Trophoblast cell (in vitro differentiated cells and primary cell): ENCODE measurements around the gene SGMS1.

Experiments used
- DNase-seq, 2 donors: peaks; one replicate each; pipeline ENCODE4 v3.0.0-alpha.2; 2016
- H2AFZ ChIP-seq: 2 replicates; pipeline ENCODE4 v1.6.1; 2013; ENCODE audit warnings: low read length, moderate library complexity, mild to moderate bottlenecking; ENCODE audit not compliant: insufficient read depth, poor library complexity
- H2AK5ac ChIP-seq: 2 replicates; pipeline ENCODE4 v1.6.1; 2013; ENCODE audit warnings: mild to moderate bottlenecking, low read length
- H2BK120ac ChIP-seq: 2 replicates; pipeline ENCODE4 v1.6.1; 2013; ENCODE audit warnings: low read length, mild to moderate bottlenecking, moderate library complexity; ENCODE audit not compliant: insufficient read depth, poor library complexity
- H2BK12ac ChIP-seq: 2 replicates; pipeline ENCODE4 v1.6.1; 2013; ENCODE audit warnings: mild to moderate bottlenecking, low read length, moderate library complexity
- H2BK5ac ChIP-seq: 2 replicates; pipeline ENCODE4 v1.6.1; 2013; ENCODE audit warnings: low read length, low read depth, moderate library complexity, mild to moderate bottlenecking; ENCODE audit not compliant: poor library complexity
- H3K14ac ChIP-seq: 2 replicates; pipeline ENCODE4 v1.6.1; 2013; ENCODE audit warnings: mild to moderate bottlenecking, low read length
- H3K18ac ChIP-seq: 2 replicates; pipeline ENCODE4 v1.6.1; 2013; ENCODE audit warnings: mild to moderate bottlenecking, low read length
- H3K23ac ChIP-seq: 2 replicates; pipeline ENCODE4 v1.6.1; 2013; ENCODE audit warnings: low read length
- H3K27ac ChIP-seq: 2 replicates; pipeline ENCODE4 v1.5.1; 2013; ENCODE audit warnings: low read depth, mild to moderate bottlenecking, inconsistent platforms, low read length, moderate library complexity
- H3K27me3 ChIP-seq: 2 replicates; pipeline ENCODE4 v1.6.1; 2013; ENCODE audit warnings: inconsistent platforms, mild to moderate bottlenecking, low read length, moderate library complexity; ENCODE audit not compliant: insufficient read depth
- H3K36me3 ChIP-seq, 2 experiments: 1 replicate in 1 of 2; 2 replicates in 1 of 2; pipeline ENCODE4 v1.6.1; 2013; ENCODE audit warnings: low read length in 2 of 2, mild to moderate bottlenecking in 2 of 2, moderate library complexity in 1 of 2; ENCODE audit not compliant: insufficient read depth in 2 of 2, control insufficient read depth in 1 of 2
- H3K4ac ChIP-seq: 2 replicates; pipeline ENCODE4 v1.6.1; 2013; ENCODE audit warnings: low read depth, mild to moderate bottlenecking, low read length, moderate library complexity
- H3K4me1 ChIP-seq, 2 experiments: 1 replicate in 1 of 2; 2 replicates in 1 of 2; pipeline ENCODE4 v1.6.1; 2013; ENCODE audit warnings: low read length in 2 of 2, mild to moderate bottlenecking in 2 of 2, moderate library complexity in 1 of 2; ENCODE audit not compliant: insufficient read depth in 2 of 2, control insufficient read depth in 1 of 2
- H3K4me2 ChIP-seq: 2 replicates; pipeline ENCODE4 v1.6.1; 2013; ENCODE audit warnings: inconsistent platforms, mild to moderate bottlenecking, low read length, moderate library complexity
- H3K4me3 ChIP-seq: 2 replicates; pipeline ENCODE4 v1.5.1; 2013; ENCODE audit warnings: mild to moderate bottlenecking, low read depth, low read length, inconsistent platforms
- H3K79me1 ChIP-seq: one replicate; pipeline ENCODE4 v1.6.1; 2013; ENCODE audit warnings: low read length
- H3K79me2 ChIP-seq: 2 replicates; pipeline ENCODE4 v1.6.1; 2013; ENCODE audit warnings: low read length, mild to moderate bottlenecking; ENCODE audit not compliant: control insufficient read depth, insufficient read depth, poor library complexity
- H3K9ac ChIP-seq: 2 replicates; pipeline ENCODE4 v1.6.1; 2013; ENCODE audit warnings: mild to moderate bottlenecking, low read length
- H3K9me3 ChIP-seq: 2 replicates; pipeline ENCODE4 v1.6.1; 2013; ENCODE audit warnings: low read depth, mild to moderate bottlenecking, control low read depth, inconsistent platforms, low read length; ENCODE audit not compliant: insufficient read depth
- H4K12ac ChIP-seq: 2 replicates; pipeline ENCODE4 v1.6.1; 2013; ENCODE audit warnings: low read depth, mild to moderate bottlenecking, low read length, moderate library complexity
- H4K8ac ChIP-seq: 2 replicates; pipeline ENCODE4 v1.6.1; 2013; ENCODE audit warnings: low read depth, mild to moderate bottlenecking, low read length, moderate library complexity
- H4K91ac ChIP-seq: one replicate; pipeline ENCODE4 v1.6.1; 2013; ENCODE audit warnings: low read depth, mild to moderate bottlenecking, low read length, moderate library complexity
- WGBS: extraction: QIAGEN DNeasy Blood & Tissue Kit; methylation state at CpG from one replicate; pipeline ENCODE4 v1.1.7; 2013; ENCODE audit warnings: missing lambda C conversion rate; ENCODE audit not compliant: insufficient read length, insufficient coverage; ENCODE audit errors: extremely low coverage; 5-methylcytosine and 5-hydroxymethylcytosine counted together

The SGMS1 gene

GRCh38 chr10:50586740-50587088, 37.0 kb downstream of the SGMS1 start:
- Histone ChIP-seq H2AFZ (no peak overlapping the region), H3K4me1 (no peaks in the 10 kb centered on the region), H3K9ac (no peak overlapping the region), H3K14ac (no peak overlapping the region), H4K8ac (no peak overlapping the region), H3K4me2 (no peak overlapping the region), H3K4ac (no peak overlapping the region), H2BK5ac (no peak overlapping the region), H2AK5ac (no peak overlapping the region), H4K12ac (no peak overlapping the region), H3K36me3 (no peaks in the 10 kb centered on the region), H3K79me1 (no peaks in the 10 kb centered on the region), H3K27ac (no peak overlapping the region), H4K91ac (no peak overlapping the region), H3K9me3 (no peaks in the 10 kb centered on the region), H2BK120ac (no peak overlapping the region), H3K18ac (no peak overlapping the region), H2BK12ac (no peak overlapping the region), H3K23ac (no peak overlapping the region), H3K79me2 (no peaks in the 10 kb centered on the region), H3K4me3 (no peak overlapping the region), H3K27me3 (no peaks in the 10 kb centered on the region)
- WGBS, result no CpG with 5 or more reads among the region's 1 CpG
- no peak for DNase-seq

DNA sequence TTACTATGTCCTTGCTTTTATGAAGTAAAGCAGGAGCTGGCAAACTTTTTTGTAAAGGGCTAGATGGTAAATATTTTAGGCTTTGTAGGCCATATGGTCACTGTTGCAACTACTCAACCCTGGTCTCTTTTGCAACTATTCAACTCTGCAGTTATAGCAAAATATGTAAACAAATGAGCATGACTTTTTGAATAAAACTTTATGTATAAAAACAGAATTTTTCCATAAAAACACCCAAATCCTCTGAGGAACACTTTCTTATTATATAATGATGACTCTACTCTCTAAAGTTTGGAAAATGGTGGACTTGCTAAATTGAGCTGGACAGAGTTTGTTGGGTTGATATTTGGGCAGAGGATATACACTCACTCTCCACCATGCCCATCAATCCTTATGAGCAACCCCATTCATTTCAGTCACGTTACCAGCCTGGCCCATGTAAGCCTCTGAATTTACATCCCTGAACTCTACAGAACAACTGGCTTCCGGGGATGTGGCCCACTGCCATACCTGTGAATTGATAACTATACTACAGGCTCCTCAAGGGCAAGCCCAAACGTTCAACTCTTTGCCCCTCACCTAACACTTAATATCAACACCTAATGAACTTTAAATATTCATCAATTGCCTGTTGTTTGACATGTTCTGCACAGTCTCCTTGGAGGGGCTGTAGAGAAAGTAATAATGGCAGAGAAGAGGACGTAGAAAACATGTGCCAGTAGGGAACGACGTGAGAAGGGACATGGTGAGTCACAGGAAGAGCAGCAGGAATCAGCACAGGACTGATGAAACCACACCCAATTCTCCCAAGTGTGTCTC, 37.6 kb downstream of the SGMS1 start:
- H3K27me3 ChIP-seq, result no peaks in the 10 kb centered on the region
- H4K8ac ChIP-seq, result no peak overlapping the region
- no peaks in the 10 kb centered on the region for H3K36me3 ChIP-seq
- H2BK5ac ChIP-seq, result no peak overlapping the region
- no CpG with 5 or more reads among the region's 6 CpGs for WGBS
- H2AFZ ChIP-seq, result no peak overlapping the region
- H3K9me3 ChIP-seq, result no peaks in the 10 kb centered on the region
- no peaks in the 10 kb centered on the region for H3K79me2 ChIP-seq
- H3K14ac ChIP-seq, result no peak overlapping the region
- H2AK5ac ChIP-seq, result no peak overlapping the region
- H2BK12ac ChIP-seq, result no peak overlapping the region
- no peak overlapping the region for H3K23ac ChIP-seq
- no peaks in the 10 kb centered on the region for H3K4me1 ChIP-seq
- no peak overlapping the region for H4K91ac ChIP-seq
- H2BK120ac ChIP-seq, result no peak overlapping the region
- H3K27ac ChIP-seq, result no peak overlapping the region
- no peaks in the 10 kb centered on the region for H3K79me1 ChIP-seq
- no peak overlapping the region for H4K12ac ChIP-seq
- H3K9ac ChIP-seq, result no peak overlapping the region
- peak; percentile 60 to 75 for DNase-seq
- no peak overlapping the region for H3K18ac ChIP-seq
- no peak overlapping the region for H3K4me3 ChIP-seq
- H3K4ac ChIP-seq, result no peak overlapping the region
- H3K4me2 ChIP-seq, result no peak overlapping the region

- no peak overlapping the region for H3K4me3 ChIP-seq
- H4K8ac ChIP-seq, result no peak overlapping the region
- H2AK5ac ChIP-seq, result no peak overlapping the region
- no CpG with 5 or more reads among the region's 2 CpGs for WGBS
- no peaks in the 10 kb centered on the region for H3K79me2 ChIP-seq
- H3K79me1 ChIP-seq, result peaks cover 4% of the 10 kb centered on the region
- no peaks in the 10 kb centered on the region for H3K36me3 ChIP-seq
- no peak overlapping the region for H3K23ac ChIP-seq
- H3K27me3 ChIP-seq, result no peaks in the 10 kb centered on the region
- peaks cover 3 to 5% of the 10 kb centered on the region in 2 experiments for H3K4me1 ChIP-seq
- no peak overlapping the region for H4K91ac ChIP-seq
- H4K12ac ChIP-seq, result no peak overlapping the region
- H3K4ac ChIP-seq, result no peak overlapping the region
- H2AFZ ChIP-seq, result no peak overlapping the region
- H3K9ac ChIP-seq, result no peak overlapping the region
- no peak overlapping the region for H3K18ac ChIP-seq
- H3K9me3 ChIP-seq, result no peaks in the 10 kb centered on the region
- no peak for DNase-seq
- H3K4me2 ChIP-seq, result no peak overlapping the region
- H3K14ac ChIP-seq, result no peak overlapping the region
- no peak overlapping the region for H3K27ac ChIP-seq
- H2BK120ac ChIP-seq, result no peak overlapping the region
- no peak overlapping the region for H2BK5ac ChIP-seq
- no peak overlapping the region for H2BK12ac ChIP-seq
Observed at GRCh38 chr10:50582766-50583762, 40.7 kb downstream of the SGMS1 start.

DNA sequence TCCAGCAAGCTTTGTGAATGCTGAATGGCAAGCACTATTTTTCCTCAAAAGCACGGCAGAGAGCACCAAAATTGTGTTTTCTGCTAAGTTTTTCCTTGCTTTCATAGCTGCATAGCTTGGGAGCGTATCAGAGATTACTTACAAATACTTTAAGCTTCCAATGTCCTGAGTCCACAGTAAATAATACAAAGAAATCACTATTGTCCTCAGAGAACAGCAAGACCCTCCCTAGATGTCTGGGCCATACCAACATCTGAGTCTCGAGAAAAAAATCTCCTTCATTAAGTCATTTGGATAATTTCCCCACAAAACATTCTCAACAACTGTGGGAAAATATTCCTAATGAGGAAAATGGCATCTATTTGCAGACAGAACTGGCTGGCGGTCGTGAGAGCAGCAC, 41.7 kb downstream of the SGMS1 start:
- H3K4ac ChIP-seq, result no peak overlapping the region
- no peak overlapping the region for H3K23ac ChIP-seq
- no peaks in the 10 kb centered on the region for H3K79me2 ChIP-seq
- no CpG with 5 or more reads among the region's 5 CpGs for WGBS
- no peak overlapping the region for H4K8ac ChIP-seq
- no peak overlapping the region for H3K4me2 ChIP-seq
- H3K27me3 ChIP-seq, result no peaks in the 10 kb centered on the region
- no peak overlapping the region for H3K9ac ChIP-seq
- no peak overlapping the region for H2BK120ac ChIP-seq
- DNase-seq, result no peak
- H2BK12ac ChIP-seq, result no peak overlapping the region
- H3K27ac ChIP-seq, result no peak overlapping the region
- peaks cover 3 to 9% of the 10 kb centered on the region in 2 experiments for H3K4me1 ChIP-seq
- H3K9me3 ChIP-seq, result no peaks in the 10 kb centered on the region
- H3K36me3 ChIP-seq, result no peaks in the 10 kb centered on the region
- H3K18ac ChIP-seq, result no peak overlapping the region
- H3K14ac ChIP-seq, result no peak overlapping the region
- H4K91ac ChIP-seq, result no peak overlapping the region
- no peak overlapping the region for H3K4me3 ChIP-seq
- H2AK5ac ChIP-seq, result no peak overlapping the region
- no peak overlapping the region for H2AFZ ChIP-seq
- H2BK5ac ChIP-seq, result no peak overlapping the region
- peaks cover 5% of the 10 kb centered on the region for H3K79me1 ChIP-seq
- no peak overlapping the region for H4K12ac ChIP-seq
